Measurements from ENCODE around the gene SLC30A9. TPM values are rescaled to one million over a fixed set of nuclear protein-coding genes. Genes with fewer than 3 reads are reported as not detected.
A peak's percentile ranks its signal among the peaks of the same experiment; 100 is the strongest.

SLC30A9 gene
- polyA plus RNA-seq, 1 of the 3 experiments (the other 2 are of a cell fraction), result 34.2 TPM

DNA sequence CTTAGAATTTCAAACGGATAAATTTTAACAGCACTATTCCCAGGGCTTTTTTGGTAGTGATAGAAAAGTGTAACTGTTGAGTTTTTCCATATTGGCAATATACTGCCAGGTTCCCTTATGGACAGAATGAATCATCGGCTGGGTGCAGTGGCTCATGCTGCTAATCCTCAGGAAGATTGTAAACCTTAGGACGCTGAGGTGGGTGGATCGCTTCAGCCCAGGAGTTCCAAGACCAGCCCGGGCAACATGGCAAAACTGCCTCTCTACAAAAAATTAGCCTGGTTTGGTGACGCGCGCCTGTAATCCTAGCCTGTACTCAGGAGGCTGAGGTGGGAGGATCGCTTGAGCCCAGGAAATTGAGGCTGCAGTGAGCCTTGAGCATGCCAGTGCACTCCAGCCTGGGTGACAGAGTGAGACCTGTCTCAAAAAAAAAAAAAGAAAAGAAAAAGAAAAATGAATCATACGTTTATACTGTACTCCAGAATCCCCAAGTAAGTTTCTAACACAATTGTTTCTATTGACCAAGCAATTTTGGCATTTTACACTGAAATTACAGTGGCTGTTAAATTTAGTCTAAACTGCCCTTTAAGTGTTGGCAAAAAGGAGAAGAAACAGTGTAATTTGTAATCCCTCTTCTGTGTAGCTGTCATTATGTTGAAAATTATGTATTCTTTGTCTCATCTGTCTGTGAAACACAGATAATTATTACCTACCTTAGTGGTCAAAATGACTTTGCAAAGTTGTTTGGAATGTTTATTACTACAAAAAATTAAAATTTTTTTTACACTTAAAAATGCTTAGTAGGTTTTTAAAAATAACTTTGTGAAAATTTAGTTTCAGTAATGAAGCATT is 1.8 kb downstream of the SLC30A9 start:
- CTCF ChIA-PET, result no interaction called here
- peak overlapping the region; percentile 76 for H3K4me2 ChIP-seq
- 74% methylated on average over 10 of the region's 10 CpGs for WGBS (ENCODE audit: low lambda C conversion rate)
- H3K4me1 ChIP-seq (ENCODE audit: control insufficient read depth in 1 of 2, insufficient read depth in 2 of 2, low read depth in 1 of 2, low read length in 1 of 2), result peaks cover 16 to 17% of the 10 kb centered on the region in 2 experiments; a peak in 3 of 4 replicates
- TF ChIP-seq FOSL2 (IDR thresholded peaks at IDR 0.05; ENCODE audit: borderline replicate concordance, low read depth), result no peak
- no peak for TF ChIP-seq POLR2AphosphoS5 (IDR thresholded peaks at IDR 0.05; ENCODE audit: low read depth, low read length)
- no peak for TF ChIP-seq YY1 (IDR thresholded peaks at IDR 0.05; ENCODE audit: low read depth)
- no peak for TF ChIP-seq EZH2phosphoT487 (IDR thresholded peaks at IDR 0.05; ENCODE audit: borderline replicate concordance, low read depth)
- TF ChIP-seq, protein P1, sequence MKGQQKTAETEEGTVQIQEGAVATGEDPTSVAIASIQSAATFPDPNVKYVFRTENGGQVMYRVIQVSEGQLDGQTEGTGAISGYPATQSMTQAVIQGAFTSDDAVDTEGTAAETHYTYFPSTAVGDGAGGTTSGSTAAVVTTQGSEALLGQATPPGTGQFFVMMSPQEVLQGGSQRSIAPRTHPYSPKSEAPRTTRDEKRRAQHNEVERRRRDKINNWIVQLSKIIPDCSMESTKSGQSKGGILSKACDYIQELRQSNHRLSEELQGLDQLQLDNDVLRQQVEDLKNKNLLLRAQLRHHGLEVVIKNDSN (IDR thresholded peaks at IDR 0.05; ENCODE audit: borderline replicate concordance, low read depth), result no peak
- no peak for TF ChIP-seq MEF2A (IDR thresholded peaks at IDR 0.05; ENCODE audit: borderline replicate concordance, low read depth)
- TF ChIP-seq SMC3 (IDR thresholded peaks at IDR 0.05; ENCODE audit: low read depth, low read length), result no peak
- TF ChIP-seq, protein P2, sequence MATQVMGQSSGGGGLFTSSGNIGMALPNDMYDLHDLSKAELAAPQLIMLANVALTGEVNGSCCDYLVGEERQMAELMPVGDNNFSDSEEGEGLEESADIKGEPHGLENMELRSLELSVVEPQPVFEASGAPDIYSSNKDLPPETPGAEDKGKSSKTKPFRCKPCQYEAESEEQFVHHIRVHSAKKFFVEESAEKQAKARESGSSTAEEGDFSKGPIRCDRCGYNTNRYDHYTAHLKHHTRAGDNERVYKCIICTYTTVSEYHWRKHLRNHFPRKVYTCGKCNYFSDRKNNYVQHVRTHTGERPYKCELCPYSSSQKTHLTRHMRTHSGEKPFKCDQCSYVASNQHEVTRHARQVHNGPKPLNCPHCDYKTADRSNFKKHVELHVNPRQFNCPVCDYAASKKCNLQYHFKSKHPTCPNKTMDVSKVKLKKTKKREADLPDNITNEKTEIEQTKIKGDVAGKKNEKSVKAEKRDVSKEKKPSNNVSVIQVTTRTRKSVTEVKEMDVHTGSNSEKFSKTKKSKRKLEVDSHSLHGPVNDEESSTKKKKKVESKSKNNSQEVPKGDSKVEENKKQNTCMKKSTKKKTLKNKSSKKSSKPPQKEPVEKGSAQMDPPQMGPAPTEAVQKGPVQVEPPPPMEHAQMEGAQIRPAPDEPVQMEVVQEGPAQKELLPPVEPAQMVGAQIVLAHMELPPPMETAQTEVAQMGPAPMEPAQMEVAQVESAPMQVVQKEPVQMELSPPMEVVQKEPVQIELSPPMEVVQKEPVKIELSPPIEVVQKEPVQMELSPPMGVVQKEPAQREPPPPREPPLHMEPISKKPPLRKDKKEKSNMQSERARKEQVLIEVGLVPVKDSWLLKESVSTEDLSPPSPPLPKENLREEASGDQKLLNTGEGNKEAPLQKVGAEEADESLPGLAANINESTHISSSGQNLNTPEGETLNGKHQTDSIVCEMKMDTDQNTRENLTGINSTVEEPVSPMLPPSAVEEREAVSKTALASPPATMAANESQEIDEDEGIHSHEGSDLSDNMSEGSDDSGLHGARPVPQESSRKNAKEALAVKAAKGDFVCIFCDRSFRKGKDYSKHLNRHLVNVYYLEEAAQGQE (IDR thresholded peaks at IDR 0.05; ENCODE audit: low read depth, low read length), result no peak
- no peak for TF ChIP-seq GATA2 (CRISPR knock-in tag; IDR thresholded peaks at IDR 0.05)
- TF ChIP-seq TAF1 (IDR thresholded peaks at IDR 0.05; ENCODE audit: borderline replicate concordance, low read depth, low read length), result no peak
- TF ChIP-seq, protein P3, sequence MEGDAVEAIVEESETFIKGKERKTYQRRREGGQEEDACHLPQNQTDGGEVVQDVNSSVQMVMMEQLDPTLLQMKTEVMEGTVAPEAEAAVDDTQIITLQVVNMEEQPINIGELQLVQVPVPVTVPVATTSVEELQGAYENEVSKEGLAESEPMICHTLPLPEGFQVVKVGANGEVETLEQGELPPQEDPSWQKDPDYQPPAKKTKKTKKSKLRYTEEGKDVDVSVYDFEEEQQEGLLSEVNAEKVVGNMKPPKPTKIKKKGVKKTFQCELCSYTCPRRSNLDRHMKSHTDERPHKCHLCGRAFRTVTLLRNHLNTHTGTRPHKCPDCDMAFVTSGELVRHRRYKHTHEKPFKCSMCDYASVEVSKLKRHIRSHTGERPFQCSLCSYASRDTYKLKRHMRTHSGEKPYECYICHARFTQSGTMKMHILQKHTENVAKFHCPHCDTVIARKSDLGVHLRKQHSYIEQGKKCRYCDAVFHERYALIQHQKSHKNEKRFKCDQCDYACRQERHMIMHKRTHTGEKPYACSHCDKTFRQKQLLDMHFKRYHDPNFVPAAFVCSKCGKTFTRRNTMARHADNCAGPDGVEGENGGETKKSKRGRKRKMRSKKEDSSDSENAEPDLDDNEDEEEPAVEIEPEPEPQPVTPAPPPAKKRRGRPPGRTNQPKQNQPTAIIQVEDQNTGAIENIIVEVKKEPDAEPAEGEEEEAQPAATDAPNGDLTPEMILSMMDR (IDR thresholded peaks at IDR 0.05), result no peak
- TF ChIP-seq, protein P4, sequence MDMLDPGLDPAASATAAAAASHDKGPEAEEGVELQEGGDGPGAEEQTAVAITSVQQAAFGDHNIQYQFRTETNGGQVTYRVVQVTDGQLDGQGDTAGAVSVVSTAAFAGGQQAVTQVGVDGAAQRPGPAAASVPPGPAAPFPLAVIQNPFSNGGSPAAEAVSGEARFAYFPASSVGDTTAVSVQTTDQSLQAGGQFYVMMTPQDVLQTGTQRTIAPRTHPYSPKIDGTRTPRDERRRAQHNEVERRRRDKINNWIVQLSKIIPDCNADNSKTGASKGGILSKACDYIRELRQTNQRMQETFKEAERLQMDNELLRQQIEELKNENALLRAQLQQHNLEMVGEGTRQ (IDR thresholded peaks at IDR 0.05; ENCODE audit: borderline replicate concordance, low read depth, low read length), result no peak
- TF ChIP-seq, protein P5, sequence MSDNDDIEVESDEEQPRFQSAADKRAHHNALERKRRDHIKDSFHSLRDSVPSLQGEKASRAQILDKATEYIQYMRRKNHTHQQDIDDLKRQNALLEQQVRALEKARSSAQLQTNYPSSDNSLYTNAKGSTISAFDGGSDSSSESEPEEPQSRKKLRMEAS (IDR thresholded peaks at IDR 0.05; ENCODE audit: low read depth), result no peak
- TF ChIP-seq, protein P6, sequence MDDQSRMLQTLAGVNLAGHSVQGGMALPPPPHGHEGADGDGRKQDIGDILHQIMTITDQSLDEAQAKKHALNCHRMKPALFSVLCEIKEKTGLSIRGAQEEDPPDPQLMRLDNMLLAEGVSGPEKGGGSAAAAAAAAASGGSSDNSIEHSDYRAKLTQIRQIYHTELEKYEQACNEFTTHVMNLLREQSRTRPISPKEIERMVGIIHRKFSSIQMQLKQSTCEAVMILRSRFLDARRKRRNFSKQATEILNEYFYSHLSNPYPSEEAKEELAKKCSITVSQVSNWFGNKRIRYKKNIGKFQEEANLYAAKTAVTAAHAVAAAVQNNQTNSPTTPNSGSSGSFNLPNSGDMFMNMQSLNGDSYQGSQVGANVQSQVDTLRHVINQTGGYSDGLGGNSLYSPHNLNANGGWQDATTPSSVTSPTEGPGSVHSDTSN (IDR thresholded peaks at IDR 0.05), result no peak
- no peak for TF ChIP-seq ELF1 (IDR thresholded peaks at IDR 0.05)
- no peak for TF ChIP-seq NFIC (IDR thresholded peaks at IDR 0.05; ENCODE audit: borderline replicate concordance)
- no peak for TF ChIP-seq TEAD4 (IDR thresholded peaks at IDR 0.05; ENCODE audit: borderline replicate concordance, insufficient read depth)
- no peak for TF ChIP-seq NRF1 (IDR thresholded peaks at IDR 0.05; ENCODE audit: low read depth, low read length)
- TF ChIP-seq SIN3A (IDR thresholded peaks at IDR 0.05; ENCODE audit: borderline replicate concordance, low read depth, low read length), result no peak
- no peaks in the 10 kb centered on the region for H3F3A ChIP-seq (replicated peaks; ENCODE audit: insufficient read depth)
- H4K20me1 ChIP-seq (ENCODE audit: insufficient read depth), result peaks cover 23% of the 10 kb centered on the region
- POLR2A ChIA-PET, result no interaction called here
- no peaks in the 10 kb centered on the region for H3K9me2 ChIP-seq
- peak overlapping the region; percentile 85; the same call in 1 of the 2 replicates for H3K9ac ChIP-seq
- DNase-seq, result no peak
- H3K9me3 ChIP-seq, result no peaks in the 10 kb centered on the region
- peaks cover 81% of the 10 kb centered on the region for H3K79me2 ChIP-seq (ENCODE audit: insufficient read depth)
- no peak overlapping the region; the same call in 1 of the 2 replicates for H2AFZ ChIP-seq (ENCODE audit: low read depth)
- H3K27me3 ChIP-seq (ENCODE audit: insufficient read depth), result no peaks in the 10 kb centered on the region
- peaks cover 6% of the 10 kb centered on the region in 2 experiments for H3K36me3 ChIP-seq (replicated peaks in 1 of 2; ENCODE audit: control insufficient read depth in 1 of 2, insufficient read depth in 2 of 2, low read length in 1 of 2)
- H3K27ac ChIP-seq (ENCODE audit: low read depth in 2 of 2, low read length in 1 of 2), result no peak overlapping the region
- H3K4me3 ChIP-seq (ENCODE audit: low read depth in 2 of 2, low read length in 1 of 2), result peak overlapping the region; percentile 71 to 98; a peak in 3 of 4 replicates

Data from SK-N-SH (cell line).